HG03060 (cell line): ENCODE measurements around the gene CLSTN1.

Experiments
- ATAC-seq: cut with Tn5 transposase; IDR thresholded peaks from one replicate; pipeline ENCODE4 v1.9.1; 2021; ENCODE audit warnings: low read depth, moderate number of reproducible peaks; ENCODE audit not compliant: unreplicated experiment

CLSTN1 gene

GRCh38 chr1:9736241-9736640 is 87.5 kb downstream of the CLSTN1 start:
- ATAC-seq, result no peak

GRCh38 chr1:9735800-9736199 is 88.0 kb downstream of the CLSTN1 start:
- ATAC-seq, result no peak

DNA sequence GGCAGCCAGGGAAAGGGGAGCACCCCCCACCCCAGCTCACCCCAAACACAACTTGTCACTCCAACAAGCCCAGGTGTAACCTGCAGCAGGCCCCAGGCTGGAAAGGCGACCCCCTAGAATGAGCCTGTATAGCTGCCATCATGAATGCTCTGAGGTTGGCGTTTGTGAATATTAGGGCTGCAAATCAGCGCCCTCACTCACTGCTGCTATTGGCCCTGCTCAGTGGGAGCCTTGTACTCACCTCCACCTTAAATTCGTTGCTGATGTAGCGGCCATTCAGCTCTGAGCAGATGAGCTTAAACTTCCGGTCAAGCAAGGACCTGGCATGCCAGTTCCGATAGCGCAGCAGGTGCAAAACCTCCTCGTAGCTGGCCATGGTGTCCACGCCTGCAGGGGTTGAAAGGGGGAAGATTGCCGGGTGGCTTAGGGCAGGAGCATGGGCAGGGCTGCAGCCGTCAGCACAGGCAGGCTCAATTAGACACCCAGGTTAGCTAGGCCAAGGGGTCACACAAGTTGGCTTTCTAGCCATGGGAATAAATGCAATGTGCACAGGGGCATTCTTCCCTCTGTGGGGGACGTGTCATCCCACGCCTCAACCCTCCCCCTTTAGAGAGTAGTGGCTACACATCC is 90.5 kb downstream of the CLSTN1 start:
- ATAC-seq, result no peak

DNA sequence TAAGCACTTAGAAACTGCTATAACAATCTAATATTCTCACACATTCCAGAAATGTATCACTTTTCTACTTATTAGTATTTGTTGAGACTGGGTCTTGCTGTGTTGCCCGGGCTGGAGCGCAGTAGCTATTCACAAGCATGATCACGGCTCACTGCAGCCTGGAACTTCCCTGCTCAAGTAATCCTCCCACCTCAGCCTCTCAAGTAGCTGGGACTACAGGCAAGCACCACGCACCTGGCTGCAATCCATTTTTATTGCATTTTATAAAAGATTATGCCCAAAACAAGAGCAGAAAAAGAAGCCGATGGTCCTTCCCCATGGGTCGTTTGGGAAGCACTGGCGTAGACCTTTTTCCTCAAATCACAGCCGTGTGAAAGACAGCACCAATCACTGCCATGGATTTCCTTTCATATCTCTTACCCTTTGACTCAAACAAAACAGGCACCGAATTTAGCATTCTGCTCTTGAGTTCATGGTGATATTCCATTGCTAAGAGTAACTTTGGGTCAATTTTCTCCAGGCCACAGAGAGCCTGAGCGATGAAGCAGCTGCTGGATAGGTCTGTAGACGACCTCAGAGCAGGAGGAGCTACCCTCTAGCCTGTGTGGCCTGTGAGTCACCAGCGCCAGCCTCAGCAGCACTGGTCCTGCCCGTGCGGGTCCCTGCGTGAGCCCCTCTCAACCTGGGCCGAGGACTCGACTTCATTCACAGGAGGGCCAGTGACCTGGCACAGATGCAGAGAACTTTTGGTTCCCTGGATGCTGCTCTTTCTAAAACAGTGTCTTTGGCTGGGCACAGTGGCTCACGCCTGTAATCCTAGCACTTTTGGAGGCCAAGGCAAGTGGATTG is 91.4 kb downstream of the CLSTN1 start:
- no peak for ATAC-seq

DNA sequence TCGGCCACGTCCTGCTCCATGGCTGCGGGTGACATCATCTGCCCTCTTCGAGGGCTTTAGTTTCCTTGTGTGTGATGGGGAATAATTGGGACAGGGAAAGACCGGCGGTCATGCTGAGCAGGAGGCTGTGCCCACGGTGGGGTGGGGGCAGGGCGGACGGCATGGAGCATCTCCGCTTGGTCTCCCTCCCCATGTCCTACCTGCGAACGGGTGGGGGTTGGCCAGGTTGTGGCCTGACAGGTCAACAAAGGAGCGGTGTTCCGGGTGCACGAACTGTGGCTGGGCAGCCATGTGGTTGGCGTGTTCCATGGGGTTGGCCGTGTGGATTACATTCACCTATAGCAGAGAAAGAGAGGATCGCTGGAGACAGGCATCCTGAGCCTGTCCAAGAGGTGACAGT is 92.2 kb downstream of the CLSTN1 start:
- ATAC-seq, result no peak

- ATAC-seq, result no peak
These were observed 92.7 kb downstream of the CLSTN1 start for GRCh38 chr1:9731051-9731537.

GRCh38 chr1:9730096-9730901 is 93.5 kb downstream of the CLSTN1 start:
- no peak for ATAC-seq

DNA sequence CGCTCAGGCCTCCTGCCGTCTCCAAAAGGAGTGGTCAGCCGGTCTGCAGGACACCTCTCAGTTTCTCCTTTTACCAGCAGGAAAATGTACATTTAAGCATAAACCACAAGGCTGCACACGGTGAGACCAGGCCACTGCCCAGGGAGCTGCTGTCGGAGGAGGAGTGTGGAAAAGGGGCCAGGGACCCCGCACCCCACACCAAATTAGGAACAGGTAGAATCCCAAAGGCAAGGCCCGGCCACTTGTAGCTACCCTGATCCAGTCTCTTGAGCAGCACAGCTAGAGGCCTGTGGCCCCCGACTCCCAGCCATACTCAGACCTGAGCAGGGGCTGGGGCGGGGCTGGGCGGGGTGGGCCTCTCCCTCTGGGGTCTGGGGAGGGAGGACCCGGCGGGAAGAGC is 94.2 kb downstream of the CLSTN1 start:
- no peak for ATAC-seq

DNA sequence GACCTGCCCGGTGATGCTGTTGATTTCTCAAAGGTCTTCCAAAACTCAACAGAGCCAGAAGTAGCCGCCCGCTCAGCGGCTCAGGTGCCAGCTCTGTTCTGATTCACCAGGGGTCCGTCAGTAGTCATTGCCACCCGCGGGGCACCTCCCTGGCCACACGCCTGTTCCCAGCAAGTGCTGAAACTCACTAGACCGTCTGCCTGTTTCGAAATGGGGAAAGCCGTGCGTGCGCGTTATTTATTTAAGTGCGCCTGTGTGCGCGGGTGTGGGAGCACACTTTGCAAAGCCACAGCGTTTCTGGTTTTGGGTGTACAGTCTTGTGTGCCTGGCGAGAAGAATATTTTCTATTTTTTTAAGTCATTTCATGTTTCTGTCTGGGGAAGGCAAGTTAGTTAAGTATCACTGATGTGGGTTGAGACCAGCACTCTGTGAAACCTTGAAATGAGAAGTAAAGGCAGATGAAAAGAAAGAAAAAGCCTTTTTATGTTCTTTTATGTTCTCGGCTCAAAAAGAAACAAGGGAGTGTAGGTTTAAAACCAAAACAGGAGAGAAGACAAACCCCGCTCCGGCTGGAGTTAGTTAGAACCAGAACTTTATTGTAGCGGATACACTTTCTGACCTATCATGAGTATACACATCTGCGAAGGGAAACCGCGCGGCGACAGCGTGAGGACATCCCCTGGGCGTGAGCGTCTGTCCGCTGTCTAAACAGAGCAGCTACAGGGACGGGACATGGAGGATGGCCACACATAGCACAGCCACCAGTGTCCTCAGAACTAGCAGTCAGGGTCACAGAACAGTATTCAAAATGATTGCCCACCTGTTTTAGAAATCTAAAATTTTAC is 95.1 kb downstream of the CLSTN1 start:
- no peak for ATAC-seq

DNA sequence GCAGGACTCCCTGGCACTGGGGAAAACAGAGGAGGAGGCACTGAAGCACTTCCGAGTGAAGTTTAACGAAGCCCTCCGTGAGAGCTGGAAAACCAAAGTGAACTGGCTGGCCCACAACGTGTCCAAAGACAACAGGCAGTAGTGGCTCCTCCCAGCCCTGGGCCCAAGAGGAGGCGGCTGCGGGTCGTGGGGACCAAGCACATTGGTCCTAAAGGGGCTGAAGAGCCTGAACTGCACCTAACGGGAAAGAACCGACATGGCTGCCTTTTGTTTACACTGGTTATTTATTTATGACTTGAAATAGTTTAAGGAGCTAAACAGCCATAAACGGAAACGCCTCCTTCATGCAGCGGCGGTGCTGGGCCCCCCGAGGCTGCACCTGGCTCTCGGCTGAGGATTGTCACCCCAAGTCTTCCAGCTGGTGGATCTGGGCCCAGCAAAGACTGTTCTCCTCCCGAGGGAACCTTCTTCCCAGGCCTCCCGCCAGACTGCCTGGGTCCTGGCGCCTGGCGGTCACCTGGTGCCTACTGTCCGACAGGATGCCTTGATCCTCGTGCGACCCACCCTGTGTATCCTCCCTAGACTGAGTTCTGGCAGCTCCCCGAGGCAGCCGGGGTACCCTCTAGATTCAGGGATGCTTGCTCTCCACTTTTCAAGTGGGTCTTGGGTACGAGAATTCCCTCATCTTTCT is 96.7 kb downstream of the CLSTN1 start:
- ATAC-seq, result no peak

GRCh38 chr1:9726406-9726805 is 97.4 kb downstream of the CLSTN1 start:
- ATAC-seq, result no peak

- no peak for ATAC-seq
These were observed 98.9 kb downstream of the CLSTN1 start for GRCh38 chr1:9724706-9725476.

DNA sequence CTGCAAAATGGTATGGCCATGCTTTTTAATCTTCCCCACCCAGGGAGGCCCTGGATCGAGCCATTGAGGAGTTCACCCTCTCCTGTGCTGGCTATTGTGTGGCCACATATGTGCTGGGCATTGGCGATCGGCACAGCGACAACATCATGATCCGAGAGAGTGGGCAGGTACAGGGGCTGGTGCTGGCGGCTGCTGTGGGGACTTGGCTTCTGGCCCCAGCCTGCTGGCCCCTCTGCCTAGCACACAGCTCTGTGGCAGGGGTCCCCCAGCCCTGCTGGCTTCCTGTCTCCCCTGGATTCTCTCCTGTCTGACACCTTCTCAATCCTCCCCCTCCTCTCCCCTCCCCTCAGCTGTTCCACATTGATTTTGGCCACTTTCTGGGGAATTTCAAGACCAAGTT is 99.8 kb downstream of the CLSTN1 start:
- ATAC-seq, result no peak

GRCh38 chr1:9723068-9723805 is 100.5 kb downstream of the CLSTN1 start:
- ATAC-seq, result no peak

DNA sequence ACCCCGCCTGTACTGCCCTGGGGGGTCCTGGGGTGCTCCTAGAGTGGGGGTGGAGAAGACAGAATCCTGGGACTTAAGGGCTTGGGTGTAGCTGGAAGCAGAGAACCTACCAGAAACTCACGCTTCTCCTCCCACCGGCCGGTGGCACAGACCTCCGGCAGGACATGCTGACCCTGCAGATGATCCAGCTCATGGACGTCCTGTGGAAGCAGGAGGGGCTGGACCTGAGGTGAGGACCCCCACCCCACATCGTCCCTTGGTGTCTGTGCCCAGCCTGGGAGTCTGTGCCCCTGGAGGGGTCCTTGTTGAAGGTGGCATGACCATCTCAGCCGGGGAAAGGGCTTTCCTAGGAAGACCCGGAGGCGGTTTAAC is 101.4 kb downstream of the CLSTN1 start:
- no peak for ATAC-seq

DNA sequence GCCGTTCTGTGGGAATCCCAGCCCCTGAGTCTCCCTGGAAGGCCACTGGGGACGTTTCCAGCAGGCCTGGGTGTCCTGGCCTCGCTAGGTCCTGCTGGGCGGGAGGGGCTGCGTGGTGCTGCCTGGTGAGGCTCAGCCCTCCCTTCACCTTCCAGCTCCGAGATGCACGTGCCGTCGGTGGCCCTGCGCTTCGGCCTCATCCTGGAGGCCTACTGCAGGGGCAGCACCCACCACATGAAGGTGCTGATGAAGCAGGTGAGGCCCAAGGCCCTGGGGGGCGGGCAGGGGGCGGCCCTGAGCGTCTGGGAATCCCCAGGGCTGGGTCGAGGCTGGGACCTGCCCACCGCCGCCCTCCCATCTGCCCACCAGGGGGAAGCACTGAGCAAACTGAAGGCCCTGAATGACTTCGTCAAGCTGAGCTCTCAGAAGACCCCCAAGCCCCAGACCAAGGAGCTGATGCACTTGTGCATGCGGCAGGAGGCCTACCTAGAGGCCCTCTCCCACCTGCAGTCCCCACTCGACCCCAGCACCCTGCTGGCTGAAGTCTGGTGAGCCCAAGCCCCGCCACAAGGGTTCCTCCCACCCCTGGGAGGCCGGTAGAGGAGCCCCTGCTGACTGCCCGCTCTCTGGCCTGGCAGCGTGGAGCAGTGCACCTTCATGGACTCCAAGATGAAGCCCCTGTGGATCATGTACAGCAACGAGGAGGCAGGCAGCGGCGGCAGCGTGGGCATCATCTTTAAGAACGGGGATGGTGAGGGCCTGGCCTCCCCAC is 102.0 kb downstream of the CLSTN1 start:
- no peak for ATAC-seq

- no peak for ATAC-seq
These were observed 102.8 kb downstream of the CLSTN1 start for GRCh38 chr1:9720785-9721605.
